HG03108 (cell line): ENCODE measurements around the gene YOD1.

Source experiments
- ATAC-seq: cut with Tn5 transposase; IDR thresholded peaks from one replicate; pipeline ENCODE4 v1.9.1; 2021; ENCODE audit warnings: moderate library complexity; ENCODE audit not compliant: unreplicated experiment

YOD1 gene

GRCh38 chr1:207051191-207051943, at the start of gene YOD1:
Gene YOD1, minus strand, starts transcription at chr1:207051208. Its CDS starts 178 bp downstream, at chr1:207051030.
- no peak for ATAC-seq

- peak; percentile 71 for ATAC-seq
Observed at GRCh38 chr1:207097871-207098324, 46.9 kb upstream of the YOD1 start.

- ATAC-seq = no peak
Observed at GRCh38 chr1:207093944-207094343, 42.9 kb upstream of the YOD1 start.

GRCh38 chr1:207091200-207091908, 40.3 kb upstream of the YOD1 start:
- no peak for ATAC-seq

- ATAC-seq = no peak
Observed at GRCh38 chr1:207089627-207090355, 38.8 kb upstream of the YOD1 start.

GRCh38 chr1:207088701-207089626, 38.0 kb upstream of the YOD1 start, which contains the start of gene C4BPB:
Gene C4BPB, plus strand, starts transcription at chr1:207088860. Its CDS starts 672 bp downstream, at chr1:207089532.
- no peak for ATAC-seq

GRCh38 chr1:207088161-207088560, 37.2 kb upstream of the YOD1 start:
- ATAC-seq = no peak

GRCh38 chr1:207085887-207086286, 34.9 kb upstream of the YOD1 start:
- no peak for ATAC-seq

- no peak for ATAC-seq
Observed at GRCh38 chr1:207084701-207085180, 33.7 kb upstream of the YOD1 start.

- ATAC-seq = no peak
Observed at GRCh38 chr1:207084232-207084631, 33.2 kb upstream of the YOD1 start.

GRCh38 chr1:207081806-207082205, 30.8 kb upstream of the YOD1 start:
- no peak for ATAC-seq

- ATAC-seq = no peak
Observed at GRCh38 chr1:207081088-207081487, 30.1 kb upstream of the YOD1 start.

GRCh38 chr1:207079706-207080241, 28.8 kb upstream of the YOD1 start:
- no peak for ATAC-seq

GRCh38 chr1:207078578-207079132, 27.6 kb upstream of the YOD1 start:
- ATAC-seq = no peak

GRCh38 chr1:207077470-207078377, 26.7 kb upstream of the YOD1 start:
- peak; percentile 82 for ATAC-seq

GRCh38 chr1:207077012-207077411, 26.0 kb upstream of the YOD1 start:
- ATAC-seq = no peak

- ATAC-seq = no peak
Observed at GRCh38 chr1:207076181-207076955, 25.4 kb upstream of the YOD1 start.
